IMR-90 (cell line): ENCODE data around the gene SNX2. TPM values are rescaled to one million over a fixed set of nuclear protein-coding genes. Genes with fewer than 3 reads are reported as not detected.

Experiments used
- ATAC-seq: fragments of 200-7000 bp; cut with Tn5 transposase; 2 replicates; pipeline ENCODE4 v1.9.1; 2020; ENCODE audit warnings: low read depth, mild to moderate bottlenecking, moderate library complexity
- BruUV-seq: library from RNA; stranded (reverse); fragments of 400-500 nt; replicated peaks from 2 replicates; lab custom pipeline; 2021; lab: Mats Ljungman, UMichigan
- CTCF ChIA-PET: fragments of 300-600 bp; formaldehyde crosslinking; extraction: SDS; loops from one replicate; lab custom pipeline; 2021; ENCODE audit warnings: antibody characterized with exemption; lab: Yijun Ruan, JAX
- POLR2A ChIA-PET: fragments of 300-600 bp; sonication (Branson Sonifier 250); formaldehyde crosslinking; loops from one replicate; lab custom pipeline; 2022; ENCODE audit warnings: antibody characterized with exemption; ENCODE audit not compliant: unreplicated experiment; lab: Charles Lee
- DNase-seq: peaks from one replicate; pipeline ENCODE4 v3.0.0; 2013
- H2AFZ ChIP-seq: replicated peaks from 2 replicates; pipeline ENCODE3; 2013; ENCODE audit warnings: low read length, mild to moderate bottlenecking; ENCODE audit not compliant: poor library complexity
- H2AK5ac ChIP-seq: 2 replicates; pipeline ENCODE4 v1.6.1; 2013; ENCODE audit warnings: low read depth, low read length, inconsistent platforms
- H2AK9ac ChIP-seq: replicated peaks from 2 replicates; pipeline ENCODE3; 2013; ENCODE audit warnings: mild to moderate bottlenecking, low read depth, low read length, moderate library complexity; ENCODE audit not compliant: poor library complexity
- H2BK120ac ChIP-seq: 2 replicates; pipeline ENCODE4 v1.6.1; 2013; ENCODE audit warnings: low read depth, low read length, inconsistent platforms
- H2BK15ac ChIP-seq: 3 replicates; pipeline ENCODE4 v1.6.1; 2013; ENCODE audit warnings: low read depth, low read length, inconsistent platforms
- H2BK20ac ChIP-seq: 2 replicates; pipeline ENCODE4 v1.6.1; 2013; ENCODE audit warnings: low read depth, mild to moderate bottlenecking, inconsistent platforms, low read length, moderate library complexity
- H2BK5ac ChIP-seq: 2 replicates; pipeline ENCODE4 v1.6.1; 2013; ENCODE audit warnings: mild to moderate bottlenecking, low read depth, low read length, inconsistent platforms; ENCODE audit not compliant: poor library complexity, severe bottlenecking
- H3K14ac ChIP-seq: replicated peaks from 2 replicates; pipeline ENCODE4 v1.6.1; 2013; ENCODE audit warnings: low read depth, low read length, inconsistent platforms
- H3K18ac ChIP-seq: 2 replicates; pipeline ENCODE4 v1.6.1; 2013; ENCODE audit warnings: low read depth, low read length, control low read depth
- H3K23ac ChIP-seq: 2 replicates; pipeline ENCODE4 v1.6.1; 2013; ENCODE audit warnings: low read depth, low read length, inconsistent platforms
- H3K27ac ChIP-seq: 2 replicates; pipeline ENCODE4 v1.5.1; 2013; ENCODE audit warnings: mild to moderate bottlenecking, control low read depth, low read length; ENCODE audit not compliant: insufficient read depth
- H3K27me3 ChIP-seq: 2 replicates; pipeline ENCODE4 v1.6.1; 2013; ENCODE audit warnings: low read length; ENCODE audit not compliant: control insufficient read depth, insufficient read depth
- H3K36me3 ChIP-seq: 2 replicates; pipeline ENCODE4 v1.6.1; 2013; ENCODE audit warnings: low read length, mixed read lengths; ENCODE audit not compliant: control insufficient read depth, insufficient read depth
- H3K4ac ChIP-seq: 2 replicates; pipeline ENCODE4 v1.6.1; 2013; ENCODE audit warnings: low read depth, low read length, inconsistent platforms
- H3K4me1 ChIP-seq: 2 replicates; pipeline ENCODE4 v1.6.1; 2013; ENCODE audit warnings: low read length, mixed read lengths; ENCODE audit not compliant: control insufficient read depth, insufficient read depth
- H3K4me2 ChIP-seq: 2 replicates; pipeline ENCODE4 v1.6.1; 2013; ENCODE audit warnings: low read depth, mild to moderate bottlenecking, control low read depth, low read length, moderate library complexity
- H3K4me3 ChIP-seq: 2 replicates; pipeline ENCODE4 v1.5.1; 2013; ENCODE audit warnings: low read depth, mild to moderate bottlenecking, control low read depth, low read length, moderate library complexity; ENCODE audit not compliant: insufficient read depth
- H3K56ac ChIP-seq: 2 replicates; pipeline ENCODE4 v1.6.1; 2013; ENCODE audit warnings: low read length, inconsistent platforms; ENCODE audit not compliant: insufficient read depth; ENCODE audit errors: extremely low read depth
- H3K79me1 ChIP-seq, 2 experiments: 2 replicates each; pipeline ENCODE4 v1.6.1; 2013; ENCODE audit warnings: low read length in 2 of 2, inconsistent platforms in 1 of 2, low read depth in 1 of 2
- H3K9ac ChIP-seq: 2 replicates; pipeline ENCODE4 v1.6.1; 2013; ENCODE audit warnings: low read depth, low read length, control low read depth
- H3K9me1 ChIP-seq: 2 replicates; pipeline ENCODE4 v1.6.1; 2013; ENCODE audit warnings: low read length, inconsistent platforms; ENCODE audit not compliant: insufficient read depth
- H3K9me3 ChIP-seq: 2 replicates; pipeline ENCODE4 v1.6.1; 2013; ENCODE audit warnings: low read length; ENCODE audit not compliant: control insufficient read depth, insufficient read depth
- H4K20me1 ChIP-seq: 2 replicates; pipeline ENCODE4 v1.6.1; 2013; ENCODE audit warnings: low read length, inconsistent platforms; ENCODE audit not compliant: insufficient read depth
- H4K5ac ChIP-seq: 2 replicates; pipeline ENCODE4 v1.6.1; 2013; ENCODE audit warnings: mild to moderate bottlenecking, low read depth, low read length, control low read depth
- H4K8ac ChIP-seq, 2 experiments: 2 replicates each; pipeline ENCODE4 v1.6.1; 2013; ENCODE audit warnings: low read depth in 2 of 2, low read length in 2 of 2, control low read depth in 1 of 2, inconsistent platforms in 1 of 2
- H4K91ac ChIP-seq: 2 replicates; pipeline ENCODE4 v1.6.1; 2013; ENCODE audit warnings: low read depth, low read length, inconsistent platforms; ENCODE audit not compliant: insufficient read depth
- CEBPB ChIP-seq: IDR thresholded peaks from 2 replicates; pipeline ENCODE4 v1.6.1; 2012; ENCODE audit warnings: low read depth, low read length, improper control_type of control experiment
- CHD1 ChIP-seq: IDR thresholded peaks from 2 replicates; pipeline ENCODE4 v1.6.1; 2012; ENCODE audit warnings: low read depth, low read length, improper control_type of control experiment
- FOS ChIP-seq: fragments of 150-350 bp; IDR thresholded peaks from 2 replicates; pipeline ENCODE4 v1.6.1; 2016; ENCODE audit warnings: low read depth, low read length
- MAFK ChIP-seq: IDR thresholded peaks from 2 replicates; pipeline ENCODE4 v1.6.1; 2012; ENCODE audit warnings: low read depth, low read length, improper control_type of control experiment
- MAZ ChIP-seq: IDR thresholded peaks from 2 replicates; pipeline ENCODE4 v1.6.1; 2012; ENCODE audit warnings: low read depth, mild to moderate bottlenecking, low read length, improper control_type of control experiment, moderate library complexity, borderline replicate concordance
- MXI1 ChIP-seq: IDR thresholded peaks from 2 replicates; pipeline ENCODE4 v1.6.1; 2012; ENCODE audit warnings: low read depth, mild to moderate bottlenecking, low read length, moderate library complexity, borderline replicate concordance
- POLR2A ChIP-seq: IDR thresholded peaks from 2 replicates; pipeline ENCODE4 v1.6.1; 2012; ENCODE audit warnings: mild to moderate bottlenecking, low read depth, low read length
- RCOR1 ChIP-seq: IDR thresholded peaks from 2 replicates; pipeline ENCODE4 v1.6.1; 2012; ENCODE audit warnings: mild to moderate bottlenecking, low read length, improper control_type of control experiment; ENCODE audit not compliant: insufficient replicate concordance
- RFX5 ChIP-seq: IDR thresholded peaks from 2 replicates; pipeline ENCODE4 v1.8.0; 2012; ENCODE audit warnings: low read depth, mild to moderate bottlenecking, low read length, moderate library complexity
- SMC3 ChIP-seq: fragments of 150-350 bp; IDR thresholded peaks from 2 replicates; pipeline ENCODE4 v1.6.1; 2016; ENCODE audit warnings: low read depth, mild to moderate bottlenecking, antibody characterized with exemption, low read length, moderate library complexity
- USF2 ChIP-seq: fragments of 150-350 bp; IDR thresholded peaks from 2 replicates; pipeline ENCODE4 v1.6.1; 2017; ENCODE audit warnings: mild to moderate bottlenecking, antibody characterized with exemption, low read length, low read depth
- WGBS, 2 experiments: methylation state at CpG; one replicate each; pipeline versions ENCODE4 v1.1.5 to v1.1.7; 2013; ENCODE audit warnings: missing lambda C conversion rate in 2 of 2; ENCODE audit not compliant: insufficient read length in 1 of 2; ENCODE audit errors: extremely low coverage in 2 of 2; 5-methylcytosine and 5-hydroxymethylcytosine counted together
- dilution Hi-C: fragments of 300-500 bp; cut with HindIII; formaldehyde crosslinking; loops from one replicate; pipeline ENCODE4 v1.14.3; 2018; ENCODE audit warnings: low sequenced_read_pairs; ENCODE audit not compliant: unreplicated experiment
- in situ Hi-C: fragments of 300-500 bp; cut with MboI; formaldehyde crosslinking; loops from 3 replicates; pipeline ENCODE4 v1.14.3; 2019; ENCODE audit warnings: low sequenced_read_pairs, inconsistent platforms, mixed read lengths
- intact Hi-C: fragments of 100-400 bp; cut with micrococcal nuclease; formaldehyde crosslinking; loops from 2 replicates; pipeline ENCODE4 v1.10.0; 2022
- polyA plus RNA-seq, 3 experiments: library from polyadenylated mRNA; depleted of rRNA; stranded (reverse); fragments of >200 nt; gene quantifications; 2 replicates each; pipeline ENCODE4 v1.2.3, GENCODE V29; 2012; ENCODE audit warnings: low replicate concordance in 1 of 3
- total RNA-seq: library from RNA; depleted of rRNA; stranded (reverse); fragments of >200 nt; gene quantifications from 2 replicates; pipeline ENCODE4 v1.2.3, GENCODE V29; 2012
- TF ChIP-seq, protein P1 (sequence below): fragments of 150-350 bp; IDR thresholded peaks from 2 replicates; pipeline ENCODE4 v1.6.1; 2016; ENCODE audit warnings: low read depth, mild to moderate bottlenecking, low read length, moderate library complexity, borderline replicate concordance
- TF ChIP-seq, protein P2 (sequence below): conservative IDR thresholded peaks from 2 replicates; pipeline ENCODE4 v1.5.1; 2012; ENCODE audit warnings: mild to moderate bottlenecking, low read depth, low read length, improper control_type of control experiment

Gene SNX2
- total and polyA plus RNA-seq, 2 of the 4 experiments (the other 2 are of a cell fraction), result 26.3 to 52.9 TPM

- no peak for TF ChIP-seq FOS
These were observed 15.4 kb upstream of the SNX2 start (continued) for GRCh38 chr5:122759241-122760070.

DNA sequence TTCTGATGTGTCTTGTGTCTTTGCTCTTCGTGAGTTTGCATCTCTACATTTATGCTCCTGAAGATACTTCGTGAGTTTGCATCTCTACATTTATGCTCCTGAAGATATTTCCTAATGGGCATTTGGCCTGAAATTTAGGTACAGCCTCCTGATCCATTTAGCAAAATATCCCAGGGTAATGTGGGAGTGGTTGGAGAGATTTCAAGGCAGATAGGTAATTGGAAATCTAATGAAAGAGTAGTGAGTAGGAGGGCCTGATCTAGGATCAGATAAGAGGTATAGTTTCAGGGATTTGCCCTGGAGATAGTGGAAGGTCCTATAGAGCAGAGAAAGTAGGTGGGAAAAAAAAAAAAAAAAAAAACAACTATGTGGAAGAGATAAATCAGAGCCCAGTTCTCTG, 14.6 kb upstream of the SNX2 start:
- CTCF ChIA-PET, result no interaction called here
- TF ChIP-seq, protein P1, sequence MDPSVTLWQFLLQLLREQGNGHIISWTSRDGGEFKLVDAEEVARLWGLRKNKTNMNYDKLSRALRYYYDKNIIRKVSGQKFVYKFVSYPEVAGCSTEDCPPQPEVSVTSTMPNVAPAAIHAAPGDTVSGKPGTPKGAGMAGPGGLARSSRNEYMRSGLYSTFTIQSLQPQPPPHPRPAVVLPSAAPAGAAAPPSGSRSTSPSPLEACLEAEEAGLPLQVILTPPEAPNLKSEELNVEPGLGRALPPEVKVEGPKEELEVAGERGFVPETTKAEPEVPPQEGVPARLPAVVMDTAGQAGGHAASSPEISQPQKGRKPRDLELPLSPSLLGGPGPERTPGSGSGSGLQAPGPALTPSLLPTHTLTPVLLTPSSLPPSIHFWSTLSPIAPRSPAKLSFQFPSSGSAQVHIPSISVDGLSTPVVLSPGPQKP, result no peak
- TF ChIP-seq MXI1 (no peak), FOS (no peak), RCOR1 (no peak), RFX5 (no peak), CEBPB (no peak), USF2 (no peak), CHD1 (no peak), SMC3 (no peak), POLR2A (no peak), MAZ (no peak), MAFK (no peak)
- TF ChIP-seq, protein P2, sequence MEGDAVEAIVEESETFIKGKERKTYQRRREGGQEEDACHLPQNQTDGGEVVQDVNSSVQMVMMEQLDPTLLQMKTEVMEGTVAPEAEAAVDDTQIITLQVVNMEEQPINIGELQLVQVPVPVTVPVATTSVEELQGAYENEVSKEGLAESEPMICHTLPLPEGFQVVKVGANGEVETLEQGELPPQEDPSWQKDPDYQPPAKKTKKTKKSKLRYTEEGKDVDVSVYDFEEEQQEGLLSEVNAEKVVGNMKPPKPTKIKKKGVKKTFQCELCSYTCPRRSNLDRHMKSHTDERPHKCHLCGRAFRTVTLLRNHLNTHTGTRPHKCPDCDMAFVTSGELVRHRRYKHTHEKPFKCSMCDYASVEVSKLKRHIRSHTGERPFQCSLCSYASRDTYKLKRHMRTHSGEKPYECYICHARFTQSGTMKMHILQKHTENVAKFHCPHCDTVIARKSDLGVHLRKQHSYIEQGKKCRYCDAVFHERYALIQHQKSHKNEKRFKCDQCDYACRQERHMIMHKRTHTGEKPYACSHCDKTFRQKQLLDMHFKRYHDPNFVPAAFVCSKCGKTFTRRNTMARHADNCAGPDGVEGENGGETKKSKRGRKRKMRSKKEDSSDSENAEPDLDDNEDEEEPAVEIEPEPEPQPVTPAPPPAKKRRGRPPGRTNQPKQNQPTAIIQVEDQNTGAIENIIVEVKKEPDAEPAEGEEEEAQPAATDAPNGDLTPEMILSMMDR, result no peak

More for the DNA sequence above, 14.6 kb upstream of the SNX2 start:
- Histone ChIP-seq H2BK15ac (no peak overlapping the region), H2BK120ac (no peak overlapping the region), H3K27ac (no peak overlapping the region), H3K14ac (no peak overlapping the region), H3K56ac (no peak overlapping the region), H4K8ac (no peak overlapping the region), H3K23ac (no peak overlapping the region), H3K9ac (no peak overlapping the region), H3K27me3 (no peaks in the 10 kb centered on the region; the same call in 1 of the 2 replicates), H3K9me1 (no peaks in the 10 kb centered on the region), H3K4me3 (no peak overlapping the region), H2AFZ (no peak overlapping the region), H2BK20ac (no peak overlapping the region), H3K36me3 (no peaks in the 10 kb centered on the region), H3K79me1 (no peaks in the 10 kb centered on the region), H4K20me1 (no peaks in the 10 kb centered on the region), H2AK9ac (no peak overlapping the region), H2AK5ac (no peak overlapping the region), H3K4me2 (no peak overlapping the region), H3K9me3 (no peaks in the 10 kb centered on the region), H3K18ac (no peak overlapping the region), H4K91ac (no peak overlapping the region), H3K4ac (no peak overlapping the region), H3K4me1 (peaks cover 2% of the 10 kb centered on the region; the same call in 1 of the 2 replicates), H2BK5ac (no peak overlapping the region), H4K5ac (no peak overlapping the region)
- DNase-seq, result no peak
- ATAC-seq, result no peak
- dilution Hi-C loops, result no loop called here
- in situ Hi-C loops, result no loop called here
- WGBS, 2 experiments, result no CpG with 5 or more reads among the region's 2 CpGs
- intact Hi-C loops, result no loop called here
- no TSS peak for BruUV-seq
- POLR2A ChIA-PET, result no interaction called here
